Caco-2 (cell line): ENCODE data around the gene LEFTY2. TPM values are rescaled to one million over a fixed set of nuclear protein-coding genes. Genes with fewer than 3 reads are reported as not detected.

ENCODE experiments used
- BruUV-seq: library from RNA; stranded (reverse); fragments of 400-500 nt; replicated peaks from 2 replicates; lab custom pipeline; 2021; lab: Mats Ljungman, UMichigan
- CTCF ChIA-PET: fragments of 300-600 bp; sonication (Branson Sonifier 250); formaldehyde crosslinking; loops from one replicate; lab custom pipeline; 2022; ENCODE audit warnings: antibody characterized with exemption; lab: Charles Lee
- POLR2A ChIA-PET: fragments of 300-600 bp; sonication (Branson Sonifier 250); formaldehyde crosslinking; loops from one replicate; lab custom pipeline; 2022; ENCODE audit warnings: antibody characterized with exemption; lab: Charles Lee
- DNase-seq, 2 experiments: peaks; one replicate each; pipeline versions ENCODE4 v3.0.0 to v3.0.0-alpha.2; 2020 to 2022
- H3K27me3 ChIP-seq: replicated peaks from 2 replicates; pipeline ENCODE4 v1.6.0; 2011; ENCODE audit warnings: low read length; ENCODE audit not compliant: control insufficient read depth, insufficient read depth
- H3K36me3 ChIP-seq: 2 replicates; pipeline ENCODE4 v1.5.1; 2011; ENCODE audit warnings: low read length; ENCODE audit not compliant: control insufficient read depth, insufficient read depth
- H3K4me1 ChIP-seq: fragments of 250-450 bp; sonication (Bioruptor Pico); 2 replicates; pipeline ENCODE4 v1.5.1; 2020; ENCODE audit warnings: mild to moderate bottlenecking
- H3K4me3 ChIP-seq: 2 replicates; pipeline ENCODE4 v1.5.1; 2011; ENCODE audit warnings: low read depth, mild to moderate bottlenecking, control low read depth, low read length
- H3K9me3 ChIP-seq: fragments of 250-450 bp; sonication (Bioruptor Pico); 2 replicates; pipeline ENCODE4 v1.5.1; 2020; ENCODE audit warnings: mild to moderate bottlenecking, moderate library complexity
- H3K27ac Mint-ChIP-seq: one replicate; pipeline ENCODE4 v1.8.0; 2022; ENCODE audit warnings: mixed read lengths; ENCODE audit not compliant: unreplicated experiment
- H3K27me3 Mint-ChIP-seq: one replicate; pipeline ENCODE4 v1.8.0; 2022; ENCODE audit warnings: mixed read lengths; ENCODE audit not compliant: insufficient read depth, unreplicated experiment
- H3K36me3 Mint-ChIP-seq: one replicate; pipeline ENCODE4 v1.8.0; 2022; ENCODE audit warnings: mild to moderate bottlenecking, mixed read lengths; ENCODE audit not compliant: insufficient read depth, unreplicated experiment
- H3K4me1 Mint-ChIP-seq: one replicate; pipeline ENCODE4 v1.8.0; 2022; ENCODE audit warnings: low read depth, mixed read lengths; ENCODE audit not compliant: unreplicated experiment
- H3K4me3 Mint-ChIP-seq: one replicate; pipeline ENCODE4 v1.8.0; 2022; ENCODE audit warnings: mild to moderate bottlenecking, moderate library complexity, mixed read lengths; ENCODE audit not compliant: unreplicated experiment
- H3K9me3 Mint-ChIP-seq: one replicate; pipeline ENCODE4 v1.8.0; 2022; ENCODE audit warnings: mixed read lengths; ENCODE audit not compliant: unreplicated experiment
- intact Hi-C: fragments of 100-400 bp; cut with micrococcal nuclease; formaldehyde crosslinking; loops from one replicate; pipeline ENCODE4 v1.10.0; 2022; ENCODE audit not compliant: unreplicated experiment
- total RNA-seq: library from RNA; stranded (reverse); gene quantifications from 2 replicates; pipeline ENCODE4 v1.2.3, GENCODE V29; 2022
- TF ChIP-seq, protein P1 (sequence below), 2 experiments: fragments of 200-600 bp in 1 of 2; IDR thresholded peaks; 1 replicate in 1 of 2; 2 replicates in 1 of 2; pipeline versions ENCODE4 v1.5.1 to v1.8.0; 2011 to 2022; ENCODE audit warnings: antibody characterized with exemption in 1 of 2, control low read depth in 1 of 2, inconsistent platforms in 1 of 2, low read depth in 1 of 2, low read length in 1 of 2, mild to moderate bottlenecking in 1 of 2, moderate library complexity in 1 of 2; ENCODE audit not compliant: insufficient read depth in 1 of 2, severe bottlenecking in 1 of 2, unreplicated experiment in 1 of 2

The LEFTY2 gene
- total RNA-seq, 1 experiment from 2014 or later: not detected

DNA sequence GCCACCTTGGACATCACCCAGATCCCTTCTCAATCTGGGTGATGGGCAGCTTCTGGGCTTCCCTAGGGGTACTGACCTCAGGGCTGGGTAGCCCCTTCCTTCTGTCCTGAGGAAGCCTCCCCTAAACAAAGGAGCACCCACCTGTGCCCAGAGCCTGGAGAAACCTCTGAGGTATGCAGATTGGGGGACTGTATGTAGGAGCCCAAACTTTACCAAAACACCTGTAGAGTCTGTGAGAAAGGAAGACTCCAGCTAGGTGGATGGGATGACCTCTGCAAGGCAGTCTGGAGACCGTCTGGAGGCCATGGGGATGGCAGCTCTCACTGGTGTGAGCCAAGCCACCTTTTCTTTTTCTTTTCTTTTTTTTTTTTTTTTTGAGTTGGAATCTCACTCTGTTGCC lies 13.7 kb upstream of the LEFTY2 start:
- BruUV-seq: no TSS peak
- no peaks in the 10 kb centered on the region for H3K36me3 Mint-ChIP-seq
- no peaks in the 10 kb centered on the region for H3K4me1 ChIP-seq
- H3K4me1 Mint-ChIP-seq: no peaks in the 10 kb centered on the region
- H3K4me3 ChIP-seq: no peak overlapping the region
- H3K4me3 Mint-ChIP-seq: no peak overlapping the region
- ChIA-PET POLR2A (no interaction called here), CTCF (no interaction called here)
- DNase-seq: no peak
- H3K27me3 ChIP-seq: no peaks in the 10 kb centered on the region
- H3K27me3 Mint-ChIP-seq: peaks cover 3% of the 10 kb centered on the region
- H3K36me3 ChIP-seq: no peaks in the 10 kb centered on the region
- TF ChIP-seq, protein P1, sequence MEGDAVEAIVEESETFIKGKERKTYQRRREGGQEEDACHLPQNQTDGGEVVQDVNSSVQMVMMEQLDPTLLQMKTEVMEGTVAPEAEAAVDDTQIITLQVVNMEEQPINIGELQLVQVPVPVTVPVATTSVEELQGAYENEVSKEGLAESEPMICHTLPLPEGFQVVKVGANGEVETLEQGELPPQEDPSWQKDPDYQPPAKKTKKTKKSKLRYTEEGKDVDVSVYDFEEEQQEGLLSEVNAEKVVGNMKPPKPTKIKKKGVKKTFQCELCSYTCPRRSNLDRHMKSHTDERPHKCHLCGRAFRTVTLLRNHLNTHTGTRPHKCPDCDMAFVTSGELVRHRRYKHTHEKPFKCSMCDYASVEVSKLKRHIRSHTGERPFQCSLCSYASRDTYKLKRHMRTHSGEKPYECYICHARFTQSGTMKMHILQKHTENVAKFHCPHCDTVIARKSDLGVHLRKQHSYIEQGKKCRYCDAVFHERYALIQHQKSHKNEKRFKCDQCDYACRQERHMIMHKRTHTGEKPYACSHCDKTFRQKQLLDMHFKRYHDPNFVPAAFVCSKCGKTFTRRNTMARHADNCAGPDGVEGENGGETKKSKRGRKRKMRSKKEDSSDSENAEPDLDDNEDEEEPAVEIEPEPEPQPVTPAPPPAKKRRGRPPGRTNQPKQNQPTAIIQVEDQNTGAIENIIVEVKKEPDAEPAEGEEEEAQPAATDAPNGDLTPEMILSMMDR (IDR thresholded peaks at IDR 0.05; ENCODE audit: insufficient read depth in 1 of 2, low read depth in 1 of 2, low read length in 1 of 2, severe bottlenecking in 1 of 2, unreplicated experiment in 1 of 2): no peak
- H3K27ac Mint-ChIP-seq: no peak overlapping the region
- H3K9me3 ChIP-seq: no peaks in the 10 kb centered on the region
- intact Hi-C loops: no loop called here
- H3K9me3 Mint-ChIP-seq: no peaks in the 10 kb centered on the region

DNA sequence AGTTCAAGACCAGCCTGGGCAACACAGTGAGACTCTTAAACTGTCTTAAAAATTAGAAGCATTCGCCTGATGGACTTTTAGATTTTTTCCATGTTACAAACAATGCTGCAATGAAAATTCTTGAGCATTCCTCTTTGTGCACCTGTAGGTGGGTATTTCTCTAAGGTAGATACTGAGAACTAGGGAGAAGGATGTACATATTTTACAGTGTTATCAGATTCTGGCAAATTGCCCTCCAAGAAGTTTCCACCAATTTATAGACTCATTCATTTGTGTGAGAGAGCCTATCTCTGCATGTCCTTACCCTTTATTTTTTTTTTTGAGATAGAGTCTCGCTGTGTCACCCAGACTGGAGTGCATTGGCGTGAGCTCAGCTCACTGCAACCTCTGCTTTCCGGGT lies 12.3 kb upstream of the LEFTY2 start:
- H3K4me3 Mint-ChIP-seq: no peak overlapping the region
- no peaks in the 10 kb centered on the region for H3K36me3 Mint-ChIP-seq
- Histone ChIP-seq H3K4me1 (no peaks in the 10 kb centered on the region), H3K4me3 (no peak overlapping the region), H3K27me3 (no peaks in the 10 kb centered on the region), H3K9me3 (no peaks in the 10 kb centered on the region), H3K36me3 (no peaks in the 10 kb centered on the region)
- ChIA-PET CTCF (no interaction called here), POLR2A (no interaction called here)
- no peak overlapping the region for H3K27ac Mint-ChIP-seq
- no peak for DNase-seq
- no peaks in the 10 kb centered on the region for H3K4me1 Mint-ChIP-seq
- BruUV-seq: no TSS peak
- TF ChIP-seq, protein P1 (IDR thresholded peaks at IDR 0.05; ENCODE audit: insufficient read depth in 1 of 2, low read depth in 1 of 2, low read length in 1 of 2, severe bottlenecking in 1 of 2, unreplicated experiment in 1 of 2): no peak
- no peaks in the 10 kb centered on the region for H3K9me3 Mint-ChIP-seq
- intact Hi-C loops: no loop called here
- peaks cover 3% of the 10 kb centered on the region for H3K27me3 Mint-ChIP-seq

DNA sequence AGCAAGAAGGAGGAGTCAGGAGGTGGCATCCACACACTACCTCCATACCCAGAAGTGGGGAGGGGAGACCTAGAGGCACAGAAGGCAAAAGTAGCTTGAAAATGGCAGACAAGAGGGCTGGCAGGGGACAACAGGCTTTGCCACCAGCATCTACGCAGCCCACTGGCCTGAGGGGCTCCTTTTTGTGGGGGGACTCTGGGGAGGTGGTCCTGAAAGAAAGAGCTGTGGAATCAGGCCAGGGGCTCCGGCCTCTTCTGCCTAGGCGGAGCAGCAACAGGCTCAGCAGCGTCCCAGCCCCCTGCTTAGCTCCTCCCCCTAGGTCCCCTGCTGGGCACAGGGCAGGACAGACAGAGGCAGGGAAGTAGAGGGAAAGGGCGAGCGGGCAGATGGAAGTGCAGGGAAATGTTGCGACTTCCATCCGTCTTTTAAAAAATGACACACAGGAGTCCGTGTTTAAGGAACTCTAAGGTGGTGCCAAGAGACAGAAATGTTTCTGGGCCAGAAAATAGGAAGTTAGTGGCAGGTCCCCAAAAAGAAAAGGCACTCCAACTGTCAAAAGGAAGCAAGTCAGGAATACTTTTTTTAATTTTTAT lies 10.0 kb upstream of the LEFTY2 start:
- H3K27me3 ChIP-seq: no peaks in the 10 kb centered on the region
- H3K4me1 ChIP-seq: no peaks in the 10 kb centered on the region
- H3K4me3 Mint-ChIP-seq: no peak overlapping the region
- no peaks in the 10 kb centered on the region for H3K36me3 Mint-ChIP-seq
- H3K27ac Mint-ChIP-seq: no peak overlapping the region
- ChIA-PET CTCF (no interaction called here), POLR2A (interaction anchor here (0.5 kb wide), 1 partner anchor 204 kb away, joined by 3 read pairs; no protein-coding TSS in a partner anchor)
- TF ChIP-seq, protein P1 (IDR thresholded peaks at IDR 0.05; ENCODE audit: insufficient read depth in 1 of 2, low read depth in 1 of 2, low read length in 1 of 2, severe bottlenecking in 1 of 2, unreplicated experiment in 1 of 2): no peak
- BruUV-seq: no TSS peak
- H3K9me3 ChIP-seq: no peaks in the 10 kb centered on the region
- no peak for DNase-seq
- peaks cover 7% of the 10 kb centered on the region for H3K4me1 Mint-ChIP-seq
- H3K4me3 ChIP-seq: no peak overlapping the region
- no peaks in the 10 kb centered on the region for H3K36me3 ChIP-seq
- H3K9me3 Mint-ChIP-seq: no peaks in the 10 kb centered on the region
- intact Hi-C loops: no loop called here
- H3K27me3 Mint-ChIP-seq: peaks cover 3% of the 10 kb centered on the region
